T-helper 22 cell (primary cell): ENCODE results near the gene ERICH6.

ENCODE experiments used
- DNase-seq: peaks from one replicate; pipeline ENCODE4 v3.0.0-alpha.2; 2020; ENCODE audit warnings: low read depth

Gene ERICH6

DNA sequence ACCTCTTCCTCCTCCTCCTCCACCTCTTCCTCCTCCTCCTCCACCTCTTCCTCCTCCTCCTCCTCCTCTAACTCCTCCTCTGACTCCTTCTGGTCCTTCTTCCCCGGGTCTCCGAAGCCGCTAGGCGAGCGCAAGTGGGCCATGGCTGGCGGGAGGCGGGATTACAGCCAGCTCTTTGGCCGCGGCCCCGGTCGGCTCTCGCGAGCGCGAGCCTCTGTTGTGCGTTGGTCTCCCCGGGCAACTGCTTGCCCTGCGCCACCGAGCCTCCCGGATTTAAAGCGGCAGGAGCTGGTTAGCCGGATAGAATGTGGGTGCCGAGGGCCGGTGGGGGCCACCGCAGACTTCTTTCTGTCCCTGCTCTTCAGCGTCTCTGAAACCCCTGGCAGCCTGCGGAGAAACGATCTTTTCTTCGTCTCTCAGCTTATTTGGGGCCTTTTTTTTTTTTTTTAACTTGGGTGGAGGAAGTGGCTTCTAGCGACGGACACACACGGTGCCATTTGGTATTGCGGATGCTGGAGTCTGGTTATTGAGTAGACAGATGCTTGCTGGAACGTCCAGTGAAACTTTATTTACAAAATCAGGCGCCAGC, at the start of gene ERICH6:
Gene ERICH6, minus strand, starts transcription at position 165 of the 589 bp plus-strand sequence. Its CDS starts 22 bp downstream, at position 143.
- DNase-seq: peak; percentile 51

DNA sequence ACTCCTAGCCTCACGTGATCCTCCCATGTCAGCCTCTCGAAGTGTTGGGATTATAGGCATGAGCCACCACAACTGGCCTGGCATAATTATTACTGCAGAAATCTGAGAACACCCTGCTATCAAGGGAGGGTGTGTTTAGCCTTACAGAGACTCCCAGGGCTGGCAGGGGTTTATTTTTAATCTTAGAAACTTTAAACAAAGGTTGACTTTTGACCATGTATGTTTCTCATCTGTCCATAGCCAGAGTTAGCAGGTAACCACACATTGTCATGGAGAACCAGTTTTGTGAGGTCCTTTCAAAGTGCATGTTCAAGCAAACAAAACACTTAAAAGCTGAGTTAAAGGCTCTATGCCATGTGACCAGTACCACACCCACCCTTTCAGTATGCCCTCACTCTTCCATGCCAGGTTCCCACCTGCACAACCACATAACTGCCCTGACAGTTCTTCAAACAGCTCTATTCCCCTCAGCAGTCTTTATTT, 48.1 kb upstream of the ERICH6 start:
- DNase-seq: no peak

DNA sequence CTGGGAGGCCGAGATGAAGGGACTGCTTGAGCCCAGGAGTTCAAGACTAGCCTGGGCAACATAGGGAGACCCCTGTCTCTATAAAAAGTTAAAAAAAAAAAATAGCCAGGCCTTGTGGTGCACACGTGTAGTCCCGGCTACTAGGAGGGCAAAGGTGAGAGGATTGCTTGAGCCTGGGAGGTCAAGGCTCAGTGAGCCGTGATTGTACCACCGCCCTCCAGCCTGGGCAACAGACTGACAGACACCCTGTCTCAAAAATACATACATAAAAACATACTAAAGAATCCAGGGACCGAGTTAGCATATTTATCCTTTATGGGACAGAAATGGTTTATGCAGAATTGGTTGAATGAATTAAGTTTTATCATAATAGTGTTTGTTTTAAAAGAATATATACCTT, 45.5 kb upstream of the ERICH6 start:
- no peak for DNase-seq

DNA sequence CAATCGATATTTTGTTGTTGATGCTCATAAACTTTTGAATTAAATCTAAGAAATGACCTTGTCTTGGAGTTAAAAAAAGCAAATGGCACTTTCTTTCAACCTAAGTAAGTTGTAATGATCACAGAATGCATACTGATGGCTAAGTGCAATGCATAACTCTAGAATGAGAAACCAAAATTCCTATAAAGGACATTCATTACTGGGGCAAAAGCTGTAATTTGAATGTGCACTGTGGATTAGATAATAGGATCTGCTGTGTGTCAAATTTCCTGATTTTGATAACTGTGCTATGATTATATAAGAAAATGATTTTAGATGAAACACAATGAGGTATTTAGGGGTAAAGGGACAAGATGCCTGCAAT, 44.9 kb upstream of the ERICH6 start:
- DNase-seq: no peak

DNA sequence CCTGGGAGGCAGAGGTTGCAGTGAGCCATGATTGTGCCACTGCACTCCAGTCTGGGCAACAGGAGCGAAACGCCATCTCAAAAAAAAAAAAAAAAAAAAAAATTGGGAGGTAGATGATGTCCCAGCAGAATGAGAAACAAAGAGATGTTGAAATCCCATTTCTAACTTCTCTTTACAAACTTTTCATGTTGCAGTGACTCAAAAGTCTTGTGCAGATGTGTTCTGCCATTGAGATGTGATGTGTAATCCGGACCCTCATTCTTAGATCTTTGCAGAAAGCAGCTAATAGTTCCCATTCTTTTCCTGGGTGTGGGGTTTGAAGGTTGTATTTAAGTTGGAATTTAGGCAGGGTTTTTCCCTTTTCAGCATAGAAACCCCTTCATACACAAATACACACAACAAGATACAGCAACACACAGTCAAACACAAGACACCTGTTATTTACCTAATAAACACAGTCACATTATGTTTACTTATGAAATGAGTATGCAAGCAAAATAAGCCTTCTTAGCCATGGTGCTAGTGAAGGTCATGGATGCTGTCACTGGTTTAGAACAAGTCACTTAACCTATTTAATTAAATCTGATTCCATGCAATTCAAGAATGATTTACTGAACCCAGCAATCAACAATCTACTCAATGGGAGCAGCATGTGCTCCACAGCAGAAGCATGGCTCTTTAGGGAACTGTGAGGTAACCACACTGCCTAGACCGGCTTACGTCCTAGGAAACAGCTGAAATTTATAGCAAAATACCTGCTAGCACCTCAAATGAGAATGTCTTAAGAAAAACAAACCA, 44.4 kb upstream of the ERICH6 start:
- DNase-seq: no peak

DNA sequence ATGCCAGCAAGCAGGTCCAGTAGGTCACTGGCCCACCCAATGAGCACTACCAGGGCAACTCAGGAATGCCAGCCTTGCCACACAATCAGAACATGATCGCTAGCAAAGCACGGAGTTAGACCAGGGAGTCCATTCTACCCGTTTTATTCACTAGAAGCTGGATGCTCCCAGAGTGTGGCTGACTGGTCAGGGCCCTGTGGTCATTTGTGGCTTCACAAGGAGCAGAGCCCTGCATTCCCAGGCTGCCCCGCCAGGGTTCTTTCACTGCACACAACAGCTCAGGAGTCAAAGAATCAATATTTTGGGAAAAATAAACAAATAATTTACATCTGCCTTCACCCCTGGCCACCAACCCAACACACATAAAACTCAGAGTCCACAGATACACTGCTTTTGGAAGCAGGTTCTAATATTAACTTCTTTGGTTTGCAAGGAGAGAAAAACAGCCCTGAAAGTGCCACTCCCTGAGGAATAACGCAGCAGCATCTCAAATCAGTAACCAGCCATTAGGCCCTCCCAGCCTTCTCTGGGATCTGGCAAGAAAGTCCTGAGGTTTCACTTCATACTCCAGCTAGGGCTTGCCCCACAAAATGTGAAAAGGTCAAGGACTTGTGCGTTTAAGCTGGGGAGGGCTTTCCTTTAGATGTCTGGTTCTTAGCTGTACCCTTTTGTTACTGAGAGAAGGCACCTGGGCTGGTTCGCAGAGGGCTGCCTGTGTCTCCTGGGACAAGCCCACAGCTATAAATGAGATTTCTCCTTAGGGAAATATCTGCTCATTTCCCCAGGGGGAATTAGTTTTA, 43.3 kb upstream of the ERICH6 start:
- DNase-seq: no peak

DNA sequence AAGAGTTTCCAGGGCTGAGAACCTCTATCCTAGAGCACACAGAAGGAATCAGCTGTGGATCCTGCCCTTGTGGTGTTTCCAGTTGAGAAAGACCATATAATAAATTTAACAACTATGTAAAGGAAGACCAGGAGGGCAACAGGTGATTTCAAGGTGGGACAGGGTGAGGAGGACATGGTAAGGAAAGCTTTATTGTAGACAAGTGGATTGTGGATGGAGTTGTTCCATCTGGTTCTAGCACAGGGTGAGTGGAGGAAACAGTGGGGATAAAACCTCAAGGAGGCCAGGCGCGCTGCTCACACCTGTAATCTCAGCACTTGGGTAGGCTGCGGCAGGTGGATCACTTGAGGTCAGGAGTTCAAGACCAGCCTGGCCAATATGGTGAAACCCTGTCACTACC, 42.1 kb upstream of the ERICH6 start:
- no peak for DNase-seq

DNA sequence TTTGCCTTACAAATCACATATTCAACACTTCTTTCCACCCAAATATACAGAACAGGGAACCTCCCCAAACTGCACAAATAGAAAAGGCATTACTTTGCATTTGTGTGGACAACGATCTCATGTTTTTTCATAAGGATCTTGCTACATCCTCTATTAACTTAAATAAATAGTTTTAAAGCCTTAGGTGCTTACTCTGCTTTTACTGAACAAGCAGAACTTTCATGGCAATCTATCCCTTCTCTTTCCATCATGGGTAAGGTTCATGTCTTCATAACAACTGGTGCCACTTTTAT, 41.1 kb upstream of the ERICH6 start:
- no peak for DNase-seq

DNA sequence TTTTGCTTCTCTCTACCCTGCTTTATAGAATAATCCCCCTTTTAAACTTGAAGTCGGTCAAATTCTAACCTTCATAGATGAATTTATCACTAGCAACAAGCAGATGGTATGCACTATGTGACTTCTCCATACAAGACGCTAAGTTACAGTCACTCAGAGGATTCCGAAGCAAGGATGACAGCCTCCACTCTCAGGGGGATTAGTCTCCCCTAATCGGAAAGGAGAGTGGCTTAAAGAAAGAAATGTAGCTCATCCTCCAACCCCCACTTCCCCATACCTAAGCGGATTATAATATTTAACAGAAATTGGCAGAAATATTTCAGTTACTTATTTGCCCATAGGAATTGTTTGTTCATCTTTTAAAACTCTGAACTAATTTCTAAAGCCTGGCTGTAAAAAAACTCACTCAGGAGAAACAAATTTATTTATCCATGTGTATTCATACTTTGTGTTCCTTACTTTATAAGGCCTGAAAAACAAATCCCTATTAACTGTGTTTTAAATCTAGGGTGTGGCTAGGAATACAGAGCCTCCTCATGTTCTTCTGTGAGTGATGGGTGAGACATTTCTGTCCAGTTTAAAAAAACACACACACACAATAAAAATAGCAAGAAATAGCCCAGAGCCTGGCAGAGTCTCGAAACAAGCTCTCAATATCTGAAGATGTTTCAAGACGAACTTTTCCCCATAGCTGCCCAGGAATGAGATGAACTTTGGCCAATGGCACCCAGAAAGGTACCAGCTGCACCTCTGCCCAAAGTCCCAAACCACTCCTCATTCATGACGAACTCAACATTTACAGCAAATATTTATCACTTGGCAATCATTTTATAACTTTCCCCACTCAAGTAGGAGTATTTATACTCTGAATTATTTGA, 40.6 kb upstream of the ERICH6 start:
- DNase-seq: no peak

DNA sequence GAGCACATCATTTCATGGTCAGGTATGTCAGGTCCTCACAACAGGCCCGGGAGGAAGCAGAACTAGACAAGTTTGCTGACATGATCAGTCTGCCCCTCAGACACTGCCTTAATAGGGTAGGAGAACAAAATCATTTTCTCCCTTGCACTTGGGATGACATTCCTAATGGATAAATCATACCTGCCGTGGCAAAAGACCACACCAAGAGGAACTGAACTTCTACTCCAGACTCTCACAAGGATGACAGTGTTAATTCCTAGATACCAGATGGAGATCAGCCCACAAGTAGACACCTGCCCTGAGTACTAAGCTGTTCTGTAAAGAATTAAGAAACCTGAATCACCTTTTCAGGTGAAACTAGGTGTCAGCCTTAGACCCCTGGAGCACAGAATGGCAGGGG, 39.8 kb upstream of the ERICH6 start:
- DNase-seq: no peak

DNA sequence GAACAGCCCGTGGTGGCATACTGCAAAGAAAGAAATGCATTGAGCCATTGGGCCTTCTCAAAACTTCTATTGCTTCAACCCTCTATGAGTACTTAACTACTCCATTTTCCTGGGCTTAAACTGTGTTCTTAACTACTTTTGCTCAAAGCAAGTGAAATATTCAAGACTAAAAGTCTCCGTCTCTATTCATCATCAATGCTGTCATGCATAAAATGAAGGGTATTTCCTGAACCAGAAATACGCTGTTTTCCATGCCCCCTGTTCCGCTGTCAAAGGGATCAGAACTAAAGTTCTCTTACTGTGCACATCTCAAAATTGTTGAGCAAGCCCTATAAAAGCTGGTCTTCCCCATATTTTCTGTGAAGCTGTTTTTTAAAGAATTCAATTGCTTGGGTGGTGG, 39.0 kb upstream of the ERICH6 start:
- DNase-seq: no peak

DNA sequence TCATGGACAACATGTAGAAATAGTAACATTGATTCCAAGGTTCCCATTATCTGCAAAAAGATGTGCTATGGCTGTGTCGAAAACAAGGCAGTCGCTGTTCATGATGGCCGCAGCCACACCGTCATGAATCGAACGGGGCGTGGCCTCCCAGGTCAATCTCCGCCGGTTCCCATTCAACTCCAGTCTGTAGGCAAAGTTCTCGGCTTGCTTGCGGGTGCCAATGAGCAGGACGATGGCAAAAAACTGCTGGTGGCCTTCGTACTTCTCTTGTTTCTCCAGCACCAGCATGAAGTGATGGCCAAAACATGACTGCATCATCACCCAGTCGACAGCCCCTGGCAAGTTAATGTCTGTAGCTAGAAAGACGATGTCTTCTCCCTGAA, 38.4 kb upstream of the ERICH6 start:
- DNase-seq: no peak

DNA sequence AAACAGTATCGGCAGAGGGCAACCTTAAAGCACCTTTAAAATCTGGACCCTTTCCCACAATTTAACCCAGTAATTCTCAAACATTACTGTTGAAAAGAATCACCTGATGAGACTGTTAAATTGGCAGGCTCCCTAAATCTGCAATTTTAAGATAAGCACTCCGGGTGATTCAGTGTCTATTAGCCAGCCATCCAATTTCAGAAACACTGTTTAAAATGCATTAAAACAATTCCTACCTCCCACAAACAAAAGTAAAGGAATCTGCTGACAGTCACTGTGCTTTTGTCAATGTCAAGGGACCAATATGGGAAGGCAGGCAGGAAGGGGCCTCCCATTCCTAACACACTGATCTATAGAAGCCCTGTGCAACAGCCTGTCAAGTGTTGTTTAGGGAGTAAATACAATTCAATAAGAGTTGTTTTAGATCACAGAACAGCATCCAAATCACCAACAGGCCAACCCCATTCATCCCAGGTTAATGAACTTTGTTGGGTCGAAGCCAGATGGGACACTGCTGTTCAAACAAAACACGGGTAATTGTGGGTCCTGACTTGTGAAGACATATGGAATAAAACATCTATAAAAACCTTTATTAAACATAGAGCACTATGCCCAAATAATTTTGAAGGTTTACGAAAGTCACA, 37.9 kb upstream of the ERICH6 start:
- DNase-seq: no peak

DNA sequence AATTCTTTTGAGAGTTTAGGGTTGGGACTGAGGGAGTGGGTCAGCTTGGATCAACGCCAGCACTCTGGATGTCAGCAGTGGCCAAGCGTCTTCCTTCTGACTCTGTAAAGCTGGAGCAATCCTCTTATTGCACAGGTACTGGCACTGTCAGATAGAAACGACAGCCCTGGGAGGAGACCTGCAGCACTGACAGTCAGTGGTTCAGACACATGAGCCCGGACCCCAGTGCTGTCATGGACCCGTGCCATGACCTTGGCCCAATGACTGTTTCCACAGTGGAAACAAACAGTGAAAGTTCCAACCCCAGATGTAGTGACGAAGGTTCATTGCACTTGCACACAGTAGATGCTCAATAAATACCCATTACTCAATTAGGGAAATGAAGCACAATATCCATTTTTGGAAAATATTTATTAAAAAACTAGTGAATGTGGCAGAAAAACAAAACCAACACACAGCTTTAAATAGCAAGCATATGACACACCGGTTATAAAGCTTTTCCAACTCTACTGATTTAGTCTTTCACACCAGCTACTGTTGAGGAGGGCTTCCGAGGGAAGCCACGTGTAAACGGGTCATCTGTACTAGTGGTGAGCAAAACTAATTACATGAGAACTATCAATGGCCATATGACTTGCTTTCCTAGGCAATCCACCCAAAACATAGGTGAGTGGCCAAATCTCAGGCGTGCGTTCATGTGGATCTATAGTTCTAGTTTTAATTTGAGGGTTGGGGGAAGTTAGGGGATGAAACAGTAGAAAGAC, 37.2 kb upstream of the ERICH6 start:
- no peak for DNase-seq

DNA sequence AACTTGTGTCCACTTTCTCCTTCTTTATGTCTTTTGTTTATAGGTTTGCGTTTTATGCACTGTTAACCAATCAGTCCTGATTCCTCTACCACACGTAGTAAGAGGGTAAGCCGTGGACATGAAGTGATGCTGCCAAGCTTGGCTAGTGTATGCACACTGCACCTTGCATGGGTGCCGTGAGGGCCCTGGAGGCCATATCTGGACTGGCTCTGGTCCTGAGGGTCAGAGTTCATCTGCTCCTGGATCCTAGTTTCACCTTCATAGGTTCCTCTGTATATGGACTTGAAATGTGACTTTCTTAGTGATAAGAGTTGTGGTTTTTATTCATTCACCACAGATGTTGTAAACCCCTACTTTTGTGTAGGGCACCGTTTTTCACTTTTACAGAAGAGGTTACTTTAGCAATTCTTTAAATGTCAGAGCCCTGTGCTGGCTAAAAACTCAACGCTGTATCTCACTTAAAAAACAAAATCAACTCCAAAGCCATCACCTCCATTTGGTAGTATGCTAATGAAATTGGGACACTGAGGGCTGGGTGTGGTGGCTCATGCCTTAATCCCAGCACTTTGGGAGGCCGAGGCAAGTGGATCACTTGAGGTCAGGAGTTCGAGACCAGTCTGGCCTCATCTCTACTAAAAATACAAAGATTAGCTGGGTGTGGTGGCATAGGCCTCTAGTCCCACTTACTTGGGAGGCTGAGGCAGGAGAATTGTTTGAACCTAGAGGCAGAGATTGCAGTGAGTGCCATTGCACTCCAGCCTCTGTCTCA, 36.3 kb upstream of the ERICH6 start:
- no peak for DNase-seq

DNA sequence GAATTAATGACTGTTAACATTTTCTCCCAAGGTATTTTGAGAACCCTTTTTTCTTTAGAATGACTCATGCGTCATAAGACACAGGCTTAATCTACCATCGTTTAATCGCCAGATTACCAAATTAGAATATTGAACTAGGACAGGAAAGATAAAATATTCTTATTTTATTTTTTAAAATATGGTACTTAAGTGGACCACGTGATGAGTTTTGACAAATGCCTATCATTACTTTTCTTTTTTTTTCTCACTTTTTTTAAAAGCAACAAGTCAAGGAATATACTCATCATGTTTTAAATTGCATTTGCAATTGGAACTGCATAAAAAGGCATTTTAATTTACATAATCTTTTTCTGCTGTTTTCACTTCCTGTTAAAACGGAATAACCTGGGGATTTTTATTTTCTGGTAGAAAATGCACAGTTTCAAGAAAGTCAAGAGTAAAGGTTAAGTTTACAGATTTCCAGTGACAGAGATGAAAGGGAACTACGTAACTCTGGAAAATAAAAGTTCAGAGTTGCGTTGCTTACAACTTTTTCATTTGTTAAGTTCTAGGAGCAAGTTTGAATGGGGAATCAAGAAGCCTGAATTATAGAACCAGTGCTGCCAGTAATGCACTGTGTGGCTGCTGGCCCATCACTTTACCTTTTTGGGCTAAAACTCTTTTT, 35.6 kb upstream of the ERICH6 start:
- DNase-seq: no peak

DNA sequence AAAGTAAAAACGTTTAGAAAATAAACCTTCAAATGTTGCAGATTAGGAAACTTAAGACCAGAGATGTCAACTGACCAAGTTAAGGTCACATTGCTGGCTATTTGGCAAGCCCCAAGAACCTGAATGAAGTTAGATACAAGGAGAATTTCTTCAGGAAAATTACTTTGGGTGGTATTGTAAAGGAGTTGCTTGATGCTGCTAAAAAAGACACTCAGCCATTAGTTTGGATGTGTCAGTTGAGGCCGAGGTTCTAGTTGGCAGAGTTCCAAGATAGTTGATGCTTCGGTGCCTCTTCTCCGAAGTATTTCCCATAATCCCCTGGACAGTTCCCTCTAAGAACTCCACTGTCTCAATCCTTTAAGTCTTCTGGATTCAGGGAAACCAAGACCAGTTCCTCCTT, 35.0 kb upstream of the ERICH6 start:
- no peak for DNase-seq

DNA sequence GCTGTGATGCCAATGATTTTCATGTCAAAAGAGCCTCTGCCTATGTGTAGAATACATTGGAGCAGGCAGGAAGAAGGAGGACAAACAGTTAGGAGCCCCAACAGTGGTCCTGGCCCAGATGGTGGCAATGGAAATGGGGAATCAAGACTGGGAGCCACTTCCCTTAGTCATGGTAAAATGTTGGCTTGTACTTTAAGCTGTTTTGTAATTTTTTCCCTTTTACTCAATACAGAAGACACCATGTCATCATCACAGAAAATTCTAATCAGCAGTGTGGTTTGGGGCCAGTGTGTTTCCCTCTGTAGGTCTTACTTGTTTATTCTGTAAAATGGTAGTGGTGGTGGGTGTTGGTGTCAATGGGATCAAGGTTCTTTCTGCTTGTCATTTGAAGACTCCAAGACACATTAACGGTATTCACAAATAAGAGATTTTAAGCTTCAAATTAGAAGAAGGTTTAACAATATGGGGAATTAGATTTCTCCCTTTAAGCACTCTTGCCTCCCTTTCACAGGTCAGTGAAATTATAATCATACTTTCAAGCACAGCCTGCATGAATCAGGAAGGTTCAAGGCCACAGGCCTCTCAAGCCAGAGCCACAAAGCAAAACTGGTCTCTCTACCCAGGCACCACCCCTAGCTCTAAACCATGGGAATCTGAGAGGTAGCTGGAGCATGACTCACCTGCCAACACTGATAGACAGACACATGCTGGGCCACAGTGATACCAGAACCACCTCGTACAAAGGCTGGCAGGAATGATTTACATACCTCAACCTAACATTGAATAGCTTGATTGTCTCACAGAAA, 34.4 kb upstream of the ERICH6 start:
- no peak for DNase-seq
